Measurements from ENCODE around the gene IVD. TPM values are rescaled to one million over a fixed set of nuclear protein-coding genes. Genes with fewer than 3 reads are reported as not detected.
A peak's percentile ranks its signal among the peaks of the same experiment; 100 is the strongest.

The IVD gene
- total RNA-seq, 1 donor from 2014 or later, result 18.0 TPM

GRCh38 chr15:40428185-40428584, 22.6 kb downstream of the IVD start:
- Histone ChIP-seq H3F3A (ENCODE audit: low read depth) (no peaks in the 10 kb centered on the region), H3K4me3 (no peak overlapping the region), H3K9me3 (ENCODE audit: low read depth) (no peaks in the 10 kb centered on the region), H3K27ac (no peak overlapping the region), H2AFZ (replicated peaks) (no peak overlapping the region), H3K79me2 (ENCODE audit: low read depth) (no peaks in the 10 kb centered on the region), H3K4me2 (no peak overlapping the region), H3K36me3 (no peaks in the 10 kb centered on the region), H3K27me3 (peaks cover 7% of the 10 kb centered on the region), H3K9ac (no peak overlapping the region), H4K20me1 (ENCODE audit: low read depth) (no peaks in the 10 kb centered on the region), H3K4me1 (no peaks in the 10 kb centered on the region)
- Mint-ChIP-seq H3K4me3 (no peak overlapping the region), H3K36me3 (no peaks in the 10 kb centered on the region), H3K4me1 (peaks cover 11% of the 10 kb centered on the region), H3K27me3 (ENCODE audit: insufficient read depth, low read depth) (peaks cover 13% of the 10 kb centered on the region), H3K9me3 (no peaks in the 10 kb centered on the region), H3K27ac (no peak overlapping the region)
- DNase-seq (ENCODE audit: low spot score), result no peak
- TF ChIP-seq EZH2 (IDR thresholded peaks at IDR 0.05) (no peak), EZH2phosphoT487 (IDR thresholded peaks at IDR 0.05) (no peak), CTCF (IDR thresholded peaks at IDR 0.05) (no peak)

GRCh38 chr15:40429068-40429710, 23.6 kb downstream of the IVD start:
- Histone ChIP-seq H3K9me3 (ENCODE audit: low read depth) (no peaks in the 10 kb centered on the region), H3K27me3 (peaks cover 17% of the 10 kb centered on the region), H3K4me1 (no peaks in the 10 kb centered on the region), H3F3A (ENCODE audit: low read depth) (no peaks in the 10 kb centered on the region), H2AFZ (replicated peaks) (no peak overlapping the region), H3K4me2 (no peak overlapping the region), H3K27ac (no peak overlapping the region), H3K79me2 (ENCODE audit: low read depth) (no peaks in the 10 kb centered on the region), H3K36me3 (no peaks in the 10 kb centered on the region), H4K20me1 (ENCODE audit: low read depth) (no peaks in the 10 kb centered on the region), H3K4me3 (no peak overlapping the region), H3K9ac (no peak overlapping the region)
- Mint-ChIP-seq H3K4me3 (no peak overlapping the region), H3K27me3 (ENCODE audit: insufficient read depth, low read depth) (peaks cover 20% of the 10 kb centered on the region), H3K9me3 (no peaks in the 10 kb centered on the region), H3K27ac (peak overlapping the region; percentile 74), H3K36me3 (no peaks in the 10 kb centered on the region), H3K4me1 (peaks cover 11% of the 10 kb centered on the region)
- TF ChIP-seq EZH2phosphoT487 (IDR thresholded peaks at IDR 0.05), result no peak
- no peak for DNase-seq (ENCODE audit: low spot score)

GRCh38 chr15:40430271-40430805, 24.7 kb downstream of the IVD start:
- DNase-seq (ENCODE audit: low spot score), result no peak
- TF ChIP-seq EZH2 (IDR thresholded peaks at IDR 0.05), result no peak
- TF ChIP-seq CTCF (IDR thresholded peaks at IDR 0.05), result no peak
- no peak for TF ChIP-seq EZH2phosphoT487 (IDR thresholded peaks at IDR 0.05)
- no peak overlapping the region for H3K4me2 ChIP-seq
- H3K27ac ChIP-seq, result no peak overlapping the region
- no peaks in the 10 kb centered on the region for H3F3A ChIP-seq (ENCODE audit: low read depth)
- H4K20me1 ChIP-seq (ENCODE audit: low read depth), result no peaks in the 10 kb centered on the region
- peaks cover 28% of the 10 kb centered on the region for H3K27me3 ChIP-seq
- H3K27me3 Mint-ChIP-seq (ENCODE audit: insufficient read depth, low read depth), result peaks cover 27% of the 10 kb centered on the region
- H3K9ac ChIP-seq, result no peak overlapping the region
- H3K36me3 ChIP-seq, result no peaks in the 10 kb centered on the region
- no peaks in the 10 kb centered on the region for H3K36me3 Mint-ChIP-seq
- no peaks in the 10 kb centered on the region for H3K79me2 ChIP-seq (ENCODE audit: low read depth)
- H3K4me3 Mint-ChIP-seq, result no peak overlapping the region
- no peak overlapping the region for H3K4me3 ChIP-seq
- peaks cover 1% of the 10 kb centered on the region for H3K4me1 ChIP-seq
- no peaks in the 10 kb centered on the region for H3K9me3 Mint-ChIP-seq
- no peak overlapping the region for H2AFZ ChIP-seq (replicated peaks)
- no peaks in the 10 kb centered on the region for H3K9me3 ChIP-seq (ENCODE audit: low read depth)
- peaks cover 11% of the 10 kb centered on the region for H3K4me1 Mint-ChIP-seq
- no peak overlapping the region for H3K27ac Mint-ChIP-seq

GRCh38 chr15:40435023-40435709, 29.6 kb downstream of the IVD start:
- Histone ChIP-seq H4K20me1 (ENCODE audit: low read depth) (no peaks in the 10 kb centered on the region), H3K9ac (no peak overlapping the region), H3K4me1 (peaks cover 36% of the 10 kb centered on the region), H3K9me3 (ENCODE audit: low read depth) (no peaks in the 10 kb centered on the region), H2AFZ (replicated peaks) (peak overlapping the region; percentile 75), H3K27ac (no peak overlapping the region), H3K4me2 (peak overlapping the region; percentile 89), H3K27me3 (peaks cover 74% of the 10 kb centered on the region), H3K36me3 (no peaks in the 10 kb centered on the region), H3F3A (ENCODE audit: low read depth) (peaks cover 20% of the 10 kb centered on the region), H3K4me3 (peak overlapping the region; percentile 64), H3K79me2 (ENCODE audit: low read depth) (no peaks in the 10 kb centered on the region)
- Mint-ChIP-seq H3K27ac (no peak overlapping the region), H3K27me3 (ENCODE audit: insufficient read depth, low read depth) (peaks cover 65% of the 10 kb centered on the region), H3K4me1 (peaks cover 41% of the 10 kb centered on the region), H3K36me3 (no peaks in the 10 kb centered on the region), H3K9me3 (no peaks in the 10 kb centered on the region), H3K4me3 (peak overlapping the region; percentile 57)
- DNase-seq (ENCODE audit: low spot score), result no peak
- TF ChIP-seq EZH2phosphoT487 (IDR thresholded peaks at IDR 0.05) (no peak), CTCF (IDR thresholded peaks at IDR 0.05) (no peak), EZH2 (IDR thresholded peaks at IDR 0.05) (no peak)
